Inflammatory macrophage treated with lipopolysaccharide for 1 hour (primary cell): ENCODE results near the gene EGFR.

ENCODE experiments used
- DNase-seq, 2 donors: peaks; one replicate each; pipeline ENCODE4 v3.0.0-alpha.2; 2020 to 2022

EGFR gene

GRCh38 chr7:55065511-55066229 is 46.9 kb downstream of the EGFR start:
- DNase-seq, result no peak

GRCh38 chr7:55066524-55066923 is 47.7 kb downstream of the EGFR start:
- DNase-seq, result no peak

GRCh38 chr7:55066938-55067337 is 48.1 kb downstream of the EGFR start:
- DNase-seq, result no peak

DNA sequence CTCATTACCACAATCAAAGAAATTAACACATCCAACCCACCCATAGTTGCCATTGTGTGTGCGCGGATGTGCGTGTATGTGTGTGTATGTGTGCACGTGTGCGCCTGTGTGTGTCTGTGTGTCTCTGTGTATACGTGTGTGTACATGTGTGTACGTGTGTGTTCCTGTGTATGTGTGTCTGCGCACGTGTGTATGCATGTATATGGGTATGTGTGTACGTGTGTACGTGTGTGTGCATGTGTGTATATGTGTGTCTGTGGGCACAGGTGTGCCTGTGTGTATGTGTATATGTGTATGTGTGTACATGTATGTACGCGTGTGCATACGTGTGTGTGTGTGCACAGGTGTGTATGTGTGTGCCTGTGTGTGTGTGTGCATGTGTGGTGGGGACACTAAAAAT is 48.9 kb downstream of the EGFR start:
- no peak for DNase-seq

- DNase-seq, result no peak
Measured at GRCh38 chr7:55069271-55069792, 50.5 kb downstream of the EGFR start.

GRCh38 chr7:55070271-55070743 is 51.5 kb downstream of the EGFR start:
- DNase-seq, result no peak

DNA sequence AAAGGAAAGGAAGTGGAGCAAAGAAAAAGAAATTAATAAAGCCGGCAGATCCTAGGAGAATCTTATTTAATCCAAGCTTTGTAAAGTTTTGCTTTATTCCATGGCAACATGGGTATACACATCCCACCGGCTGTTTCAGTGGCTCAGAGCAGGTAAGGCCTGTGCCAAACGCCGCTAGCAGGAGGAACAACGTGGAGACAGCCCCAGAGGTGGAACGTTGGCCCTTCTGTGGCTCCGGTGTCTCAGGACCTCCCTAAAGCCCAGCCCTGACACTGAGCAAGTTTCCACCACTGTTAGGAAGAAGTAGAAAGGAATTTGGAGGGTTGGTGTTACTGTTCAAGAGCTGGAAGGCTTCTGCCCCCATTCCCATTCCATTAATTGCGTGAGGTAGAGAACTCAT is 52.0 kb downstream of the EGFR start:
- DNase-seq, result no peak

DNA sequence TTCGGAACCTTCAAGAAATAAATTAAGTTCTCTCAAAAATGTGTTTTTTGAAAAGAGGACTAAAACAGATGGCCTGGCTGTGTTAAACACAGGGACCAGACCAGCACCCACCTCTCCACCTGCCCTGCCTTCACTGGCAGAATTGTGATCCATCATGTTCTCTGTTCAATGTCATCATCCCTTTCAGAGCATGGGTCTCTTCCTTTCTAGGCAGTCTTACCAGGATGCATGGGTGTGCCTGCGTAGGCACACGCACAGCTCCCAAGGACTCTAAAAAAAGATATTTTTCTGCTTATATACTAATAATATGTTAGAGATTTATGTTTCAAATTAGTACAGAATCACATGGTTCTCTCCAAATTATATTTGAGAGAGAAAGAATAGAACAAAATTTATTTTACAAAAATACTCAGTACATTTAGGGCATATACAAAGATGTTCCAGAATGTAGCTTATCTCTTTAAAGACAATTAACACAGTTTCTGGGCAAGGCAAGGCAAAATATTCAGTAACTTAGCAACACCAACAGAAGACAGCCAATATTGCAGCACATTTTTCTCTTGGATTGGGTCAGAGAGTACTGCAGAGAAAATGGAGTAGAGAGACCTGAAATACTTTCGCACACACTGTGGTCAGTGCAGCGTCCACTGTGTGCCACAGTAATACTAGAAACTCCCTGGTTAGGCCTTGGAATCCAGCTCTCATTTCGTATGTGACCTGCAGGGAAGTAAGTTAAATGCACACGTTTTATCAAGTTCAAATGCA is 52.8 kb downstream of the EGFR start:
- no peak for DNase-seq

GRCh38 chr7:55072251-55072650 is 53.4 kb downstream of the EGFR start:
- no peak for DNase-seq

GRCh38 chr7:55073051-55073511 is 54.3 kb downstream of the EGFR start:
- no peak for DNase-seq

GRCh38 chr7:55073976-55074528 is 55.2 kb downstream of the EGFR start:
- DNase-seq, result no peak

GRCh38 chr7:55075464-55076021 is 56.7 kb downstream of the EGFR start:
- DNase-seq, result no peak

- DNase-seq, result no peak
Measured at GRCh38 chr7:55077561-55078410, 59.0 kb downstream of the EGFR start.

- DNase-seq, result no peak
Measured at GRCh38 chr7:55078465-55079372, 59.9 kb downstream of the EGFR start.

GRCh38 chr7:55080000-55080623 is 61.3 kb downstream of the EGFR start:
- DNase-seq, result no peak

GRCh38 chr7:55081068-55081467 is 62.3 kb downstream of the EGFR start:
- DNase-seq, result no peak

GRCh38 chr7:55081472-55082227 is 62.8 kb downstream of the EGFR start:
- DNase-seq, result no peak

GRCh38 chr7:55082228-55082603 is 63.4 kb downstream of the EGFR start:
- no peak for DNase-seq

DNA sequence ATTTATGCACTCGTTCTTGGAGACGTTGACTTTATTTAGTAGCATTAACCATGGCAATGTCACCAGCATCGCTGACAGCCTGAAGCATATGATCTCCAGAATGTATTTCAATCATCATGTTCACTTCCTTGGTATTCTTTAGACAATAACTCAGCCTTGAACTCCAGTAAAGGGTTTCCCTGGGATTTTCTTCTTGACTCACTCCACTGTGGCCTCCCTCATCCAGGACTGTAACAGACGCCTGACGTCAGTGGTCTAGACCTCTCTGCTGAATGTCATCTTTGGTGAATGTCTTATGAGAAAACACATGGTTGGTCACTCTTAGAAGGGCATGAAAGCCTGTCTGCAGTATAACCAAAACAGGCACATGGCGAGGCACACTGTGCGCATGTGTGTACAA is 64.4 kb downstream of the EGFR start:
- no peak for DNase-seq

- no peak for DNase-seq
Measured at GRCh38 chr7:55084307-55084706, 65.5 kb downstream of the EGFR start.
